ENCODE measurements around the gene COL6A2.
"Not testable (repeated sequence)": the region's sequence is repeated elsewhere in the genome, so short reads cannot be mapped to it uniquely, and the experiment has no call there.

COL6A2 gene

DNA sequence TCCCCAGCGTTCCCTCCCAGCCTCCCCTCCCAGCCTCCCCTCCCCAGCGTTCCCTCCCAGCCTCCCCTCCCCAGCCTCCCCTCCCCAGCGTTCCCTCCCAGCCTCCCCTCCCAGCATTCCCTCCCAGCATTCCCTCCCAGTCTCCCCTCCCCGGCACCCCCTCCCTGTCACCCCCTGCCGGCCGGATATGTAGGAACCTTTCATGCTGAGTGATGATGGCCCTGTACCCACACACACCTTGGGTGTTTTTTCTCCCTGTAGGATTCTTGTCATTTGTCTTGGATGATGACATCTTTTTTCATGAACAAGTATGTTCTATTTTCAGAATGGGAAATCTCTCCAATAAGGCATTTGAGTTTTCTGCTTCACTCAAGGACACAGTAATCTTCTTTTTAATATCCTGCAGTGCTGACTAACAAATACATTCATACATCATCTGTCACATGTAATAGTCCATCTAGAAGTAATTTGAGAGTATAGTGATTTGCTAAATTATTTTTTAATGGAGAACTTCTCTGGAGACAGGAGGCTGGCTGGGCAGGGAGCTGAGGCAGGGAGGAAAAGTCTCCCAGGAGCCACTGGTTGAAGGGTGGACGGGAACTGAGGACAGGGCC, 38.0 kb downstream of the COL6A2 start:
- peaks cover 5% of the 10 kb centered on the region in 2 donors for H3K27me3 ChIP-seq (ENCODE audit: control insufficient read depth in 2 of 2, insufficient read depth in 2 of 2, low read length in 2 of 2)
- H3K27ac ChIP-seq (ENCODE audit: low read depth in 2 of 2, low read length in 2 of 2), result no peak overlapping the region
- H3K9ac ChIP-seq (ENCODE audit: low read depth in 1 of 2, low read length in 2 of 2), result no peak overlapping the region
- H3K9me3 ChIP-seq (ENCODE audit: control insufficient read depth in 2 of 2, low read length in 2 of 2), result no peaks in the 10 kb centered on the region
- H3K4me1 ChIP-seq (ENCODE audit: control insufficient read depth in 2 of 2, insufficient read depth in 2 of 2, low read length in 2 of 2), result no peaks in the 10 kb centered on the region
- H3K36me3 ChIP-seq (ENCODE audit: control insufficient read depth in 2 of 2, insufficient read depth in 2 of 2, low read length in 2 of 2), result no peaks in the 10 kb centered on the region
- no peak overlapping the region for H3K4me3 ChIP-seq (ENCODE audit: low read length in 2 of 2)

DNA sequence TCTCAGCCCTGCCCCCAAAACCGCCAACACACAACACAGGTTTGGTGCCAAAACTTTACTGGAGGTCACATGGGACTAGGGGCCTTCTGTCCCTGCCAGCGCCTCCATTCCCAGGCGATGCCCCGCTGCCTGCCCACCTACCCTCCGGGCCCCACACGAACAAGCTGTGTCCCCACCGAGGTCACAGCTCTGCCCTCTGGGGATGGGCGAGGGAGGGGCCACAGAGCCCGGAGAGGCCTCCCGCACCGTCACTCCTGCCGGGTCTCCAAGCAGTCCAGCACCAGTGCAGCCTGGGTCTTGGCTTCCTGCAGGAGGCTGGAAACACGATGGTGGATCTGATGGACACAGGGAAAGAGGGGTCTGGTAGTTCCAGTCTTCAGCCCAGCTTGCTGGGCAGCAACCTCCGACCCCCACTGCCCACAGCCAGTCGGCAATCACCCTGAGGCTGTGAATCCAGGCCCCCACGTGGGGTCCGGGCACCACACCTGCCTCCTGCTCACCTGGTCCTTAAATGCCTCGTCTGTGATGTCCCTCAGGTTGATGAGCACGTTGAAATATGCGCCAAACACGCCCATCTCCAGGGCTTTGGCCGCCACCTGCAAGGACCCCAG, 38.9 kb downstream of the COL6A2 start:
- Histone ChIP-seq H3K4me3 (ENCODE audit: low read length in 2 of 2) (no peak overlapping the region), H3K27ac (ENCODE audit: low read depth in 2 of 2, low read length in 2 of 2) (no peak overlapping the region)

DNA sequence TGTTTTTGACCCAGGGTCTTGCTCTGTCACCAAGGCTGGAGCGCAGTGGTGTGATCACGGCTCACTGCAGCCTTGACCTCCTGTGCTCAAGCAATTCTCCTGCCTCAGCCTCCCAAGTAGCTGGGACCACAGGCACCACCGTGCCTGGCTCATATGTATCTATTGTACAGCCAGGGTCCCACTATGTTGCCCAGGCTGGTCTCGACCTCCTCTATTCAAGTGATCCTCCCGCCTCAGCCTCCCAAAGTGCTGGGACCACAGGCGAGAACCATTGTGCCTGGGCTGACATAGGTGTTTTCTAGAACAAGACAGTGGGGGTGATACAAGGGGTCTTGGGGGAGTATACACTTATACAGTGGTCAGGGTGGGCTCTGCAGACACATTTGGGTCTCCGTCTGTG, 40.0 kb downstream of the COL6A2 start:
- H3K27ac ChIP-seq (ENCODE audit: low read depth in 2 of 2, low read length in 2 of 2), result no peak overlapping the region
- H3K9ac ChIP-seq (ENCODE audit: low read depth in 1 of 2, low read length in 2 of 2), result no peak overlapping the region
- H3K36me3 ChIP-seq (ENCODE audit: control insufficient read depth in 2 of 2, insufficient read depth in 2 of 2, low read length in 2 of 2), result no peaks in the 10 kb centered on the region
- H3K9me3 ChIP-seq (ENCODE audit: control insufficient read depth in 2 of 2, low read length in 2 of 2), result no peaks in the 10 kb centered on the region
- no peaks in the 10 kb centered on the region for H3K4me1 ChIP-seq (ENCODE audit: control insufficient read depth in 2 of 2, insufficient read depth in 2 of 2, low read length in 2 of 2)
- H3K27me3 ChIP-seq (ENCODE audit: control insufficient read depth in 2 of 2, insufficient read depth in 2 of 2, low read length in 2 of 2), result peaks cover 5% of the 10 kb centered on the region in 2 donors
- no peak overlapping the region for H3K4me3 ChIP-seq (ENCODE audit: low read length in 2 of 2)

More for the DNA sequence above, 38.9 kb downstream of the COL6A2 start:
- no peak overlapping the region for H3K9ac ChIP-seq (ENCODE audit: low read depth in 1 of 2, low read length in 2 of 2)
- no peaks in the 10 kb centered on the region for H3K9me3 ChIP-seq (ENCODE audit: control insufficient read depth in 2 of 2, low read length in 2 of 2)
- no peaks in the 10 kb centered on the region for H3K36me3 ChIP-seq (ENCODE audit: control insufficient read depth in 2 of 2, insufficient read depth in 2 of 2, low read length in 2 of 2)
- no peaks in the 10 kb centered on the region for H3K4me1 ChIP-seq (ENCODE audit: control insufficient read depth in 2 of 2, insufficient read depth in 2 of 2, low read length in 2 of 2)
- peaks cover 5% of the 10 kb centered on the region in 2 donors for H3K27me3 ChIP-seq (ENCODE audit: control insufficient read depth in 2 of 2, insufficient read depth in 2 of 2, low read length in 2 of 2)

DNA sequence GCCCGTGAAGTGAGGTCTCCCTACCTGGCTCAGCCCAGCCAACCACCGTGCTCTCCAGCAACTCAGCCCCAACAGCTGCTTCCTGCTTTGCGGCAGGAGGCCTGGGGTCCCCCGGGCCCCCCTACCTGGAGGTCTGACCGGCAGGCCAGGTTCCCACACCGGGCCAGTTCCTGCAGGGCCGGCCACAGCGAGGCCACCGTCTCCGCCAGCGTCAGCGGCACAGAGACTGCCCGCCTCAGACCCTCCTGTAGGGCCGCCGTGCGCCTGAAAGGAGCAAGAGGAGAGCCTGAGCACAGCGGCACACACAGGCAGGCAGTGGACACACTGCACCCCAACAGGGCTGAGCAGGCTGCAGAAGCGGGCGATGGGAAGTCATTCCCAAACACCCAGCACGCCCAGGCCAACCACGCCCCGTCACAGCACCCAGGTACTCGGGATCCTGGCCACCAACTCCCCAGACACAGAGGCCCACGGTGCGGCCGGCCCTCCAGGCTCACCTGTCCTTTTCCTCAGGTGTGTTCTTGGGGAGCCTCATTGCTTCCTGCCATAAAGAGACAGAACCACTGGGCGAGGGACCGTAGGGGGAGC, 40.6 kb downstream of the COL6A2 start:
- Histone ChIP-seq H3K4me3 (ENCODE audit: low read length in 2 of 2) (no peak overlapping the region), H3K36me3 (ENCODE audit: control insufficient read depth in 2 of 2, insufficient read depth in 2 of 2, low read length in 2 of 2) (no peaks in the 10 kb centered on the region), H3K27me3 (ENCODE audit: control insufficient read depth in 2 of 2, insufficient read depth in 2 of 2, low read length in 2 of 2) (peaks cover 5% of the 10 kb centered on the region in 2 donors), H3K9ac (ENCODE audit: low read depth in 1 of 2, low read length in 2 of 2) (no peak overlapping the region), H3K9me3 (ENCODE audit: control insufficient read depth in 2 of 2, low read length in 2 of 2) (no peaks in the 10 kb centered on the region), H3K4me1 (ENCODE audit: control insufficient read depth in 2 of 2, insufficient read depth in 2 of 2, low read length in 2 of 2) (peaks cover 0 to under 1% of the 10 kb centered on the region in 2 donors), H3K27ac (ENCODE audit: low read depth in 2 of 2, low read length in 2 of 2) (no peak overlapping the region)

DNA sequence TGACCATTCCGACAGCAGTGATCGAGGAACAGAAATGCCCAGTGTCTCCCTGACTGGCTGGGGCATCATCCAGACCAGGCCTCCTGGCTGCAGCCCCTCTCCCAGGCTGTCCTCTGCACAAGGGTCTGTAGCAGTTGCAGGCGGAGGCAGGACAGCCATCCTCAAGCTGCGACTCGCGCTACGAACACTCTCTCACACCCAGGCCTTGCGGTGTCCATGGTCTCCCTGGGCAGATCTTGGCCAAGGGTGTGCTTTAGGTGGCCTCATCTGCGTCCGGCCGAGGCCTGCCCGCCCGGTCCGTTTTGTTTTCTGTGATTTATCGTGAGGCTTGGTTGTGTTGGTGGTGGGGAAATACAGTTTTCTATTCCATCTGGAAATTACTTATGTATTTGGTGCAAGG, 41.8 kb downstream of the COL6A2 start:
- Histone ChIP-seq H3K4me1 (ENCODE audit: control insufficient read depth in 2 of 2, insufficient read depth in 2 of 2, low read length in 2 of 2) (peaks cover 4 to 5% of the 10 kb centered on the region in 2 donors), H3K36me3 (ENCODE audit: control insufficient read depth in 2 of 2, insufficient read depth in 2 of 2, low read length in 2 of 2) (no peaks in the 10 kb centered on the region), H3K27ac (ENCODE audit: low read depth in 2 of 2, low read length in 2 of 2) (no peak overlapping the region), H3K4me3 (ENCODE audit: low read length in 2 of 2) (no peak overlapping the region), H3K27me3 (ENCODE audit: control insufficient read depth in 2 of 2, insufficient read depth in 2 of 2, low read length in 2 of 2) (peaks cover 5% of the 10 kb centered on the region in 2 donors), H3K9ac (ENCODE audit: low read depth in 1 of 2, low read length in 2 of 2) (no peak overlapping the region), H3K9me3 (ENCODE audit: control insufficient read depth in 2 of 2, low read length in 2 of 2) (no peaks in the 10 kb centered on the region)

DNA sequence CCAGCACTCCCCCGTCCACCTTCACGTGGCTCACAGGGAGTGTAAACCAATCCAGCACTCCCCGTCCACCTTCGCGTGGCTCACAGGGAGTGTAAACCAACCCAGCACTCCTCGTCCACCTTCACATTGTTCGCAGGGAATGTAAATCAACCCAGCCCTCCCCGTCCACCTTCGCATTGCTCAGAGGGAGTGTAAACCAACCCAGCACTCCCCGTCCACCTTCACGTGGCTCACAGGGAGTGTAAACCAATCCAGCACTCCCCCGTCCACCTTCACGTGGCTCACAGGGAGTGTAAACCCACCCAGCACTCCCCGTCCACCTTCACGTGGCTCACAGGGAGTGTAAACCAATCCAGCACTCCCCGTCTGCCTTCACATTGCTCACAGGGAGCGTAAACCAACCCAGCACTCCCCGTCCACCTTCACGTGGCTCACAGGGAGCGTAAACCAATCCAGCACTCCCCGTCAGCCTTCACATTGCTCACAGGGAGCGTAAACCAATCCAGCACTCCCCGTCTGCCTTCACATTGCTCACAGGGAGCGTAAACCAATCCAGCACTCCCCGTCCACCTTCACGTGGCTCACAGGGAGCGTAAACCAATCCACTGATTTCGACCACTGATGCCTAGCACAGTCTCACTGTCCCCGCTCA, 42.6 kb downstream of the COL6A2 start:
- not testable (repeated sequence) for H3K9me3 ChIP-seq (ENCODE audit: control insufficient read depth in 2 of 2, low read length in 2 of 2); H3K27ac ChIP-seq (ENCODE audit: low read depth in 2 of 2, low read length in 2 of 2); H3K4me1 ChIP-seq (ENCODE audit: control insufficient read depth in 2 of 2, insufficient read depth in 2 of 2, low read length in 2 of 2); H3K36me3 ChIP-seq (ENCODE audit: control insufficient read depth in 2 of 2, insufficient read depth in 2 of 2, low read length in 2 of 2); H3K27me3 ChIP-seq (ENCODE audit: control insufficient read depth in 2 of 2, insufficient read depth in 2 of 2, low read length in 2 of 2); H3K4me3 ChIP-seq (ENCODE audit: low read length in 2 of 2); H3K9ac ChIP-seq (ENCODE audit: low read depth in 1 of 2, low read length in 2 of 2)

DNA sequence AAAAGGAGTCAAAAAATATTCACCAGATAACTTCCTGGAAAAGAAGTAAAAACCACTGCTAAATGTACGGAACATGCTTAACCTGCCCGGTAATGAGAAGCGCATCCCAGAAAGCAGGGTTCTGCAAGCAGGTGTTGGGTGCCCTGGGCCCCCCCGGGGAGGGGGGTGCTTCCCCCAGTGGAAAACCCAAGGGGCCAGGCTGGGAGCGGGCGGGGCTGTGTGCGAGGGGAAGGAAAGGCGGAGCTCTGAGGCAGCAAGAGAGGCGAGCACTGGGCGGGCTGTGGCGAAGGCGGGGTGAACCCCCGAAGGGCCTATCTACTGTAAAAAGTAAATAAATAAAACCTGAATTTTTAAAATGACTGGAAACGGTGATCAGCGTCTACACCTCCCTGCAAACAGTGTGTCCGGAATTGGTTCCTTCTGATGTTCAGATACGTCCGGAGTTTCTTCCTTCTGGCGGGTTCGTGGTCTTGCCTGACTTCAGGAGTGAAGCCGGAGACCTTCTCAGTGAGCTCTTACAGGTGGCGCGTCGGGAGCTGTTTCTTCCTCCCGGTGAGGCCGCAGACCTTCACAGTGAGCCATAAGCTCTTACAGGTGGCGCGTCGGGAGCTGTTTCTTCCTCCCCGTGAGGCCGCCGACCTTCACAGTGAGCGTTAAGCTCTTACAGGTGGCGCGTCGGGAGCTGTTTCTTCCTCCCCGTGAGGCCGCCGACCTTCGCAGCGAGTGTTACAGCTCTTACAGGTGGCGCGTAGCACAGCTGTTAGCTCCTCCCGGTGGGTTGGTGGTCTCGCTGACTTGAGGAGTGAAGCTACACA, 44.1 kb downstream of the COL6A2 start:
- no peak overlapping the region for H3K9ac ChIP-seq (ENCODE audit: low read depth in 1 of 2, low read length in 2 of 2)
- no peak overlapping the region for H3K4me3 ChIP-seq (ENCODE audit: low read length in 2 of 2)
- H3K9me3 ChIP-seq (ENCODE audit: control insufficient read depth in 2 of 2, low read length in 2 of 2), result no peaks in the 10 kb centered on the region
- H3K4me1 ChIP-seq (ENCODE audit: control insufficient read depth in 2 of 2, insufficient read depth in 2 of 2, low read length in 2 of 2), result peaks cover 4 to 5% of the 10 kb centered on the region in 2 donors
- H3K27me3 ChIP-seq (ENCODE audit: control insufficient read depth in 2 of 2, insufficient read depth in 2 of 2, low read length in 2 of 2), result peaks cover 0 to 5% of the 10 kb centered on the region in 2 donors
- H3K27ac ChIP-seq (ENCODE audit: low read depth in 2 of 2, low read length in 2 of 2), result no peak overlapping the region
- H3K36me3 ChIP-seq (ENCODE audit: control insufficient read depth in 2 of 2, insufficient read depth in 2 of 2, low read length in 2 of 2), result no peaks in the 10 kb centered on the region

DNA sequence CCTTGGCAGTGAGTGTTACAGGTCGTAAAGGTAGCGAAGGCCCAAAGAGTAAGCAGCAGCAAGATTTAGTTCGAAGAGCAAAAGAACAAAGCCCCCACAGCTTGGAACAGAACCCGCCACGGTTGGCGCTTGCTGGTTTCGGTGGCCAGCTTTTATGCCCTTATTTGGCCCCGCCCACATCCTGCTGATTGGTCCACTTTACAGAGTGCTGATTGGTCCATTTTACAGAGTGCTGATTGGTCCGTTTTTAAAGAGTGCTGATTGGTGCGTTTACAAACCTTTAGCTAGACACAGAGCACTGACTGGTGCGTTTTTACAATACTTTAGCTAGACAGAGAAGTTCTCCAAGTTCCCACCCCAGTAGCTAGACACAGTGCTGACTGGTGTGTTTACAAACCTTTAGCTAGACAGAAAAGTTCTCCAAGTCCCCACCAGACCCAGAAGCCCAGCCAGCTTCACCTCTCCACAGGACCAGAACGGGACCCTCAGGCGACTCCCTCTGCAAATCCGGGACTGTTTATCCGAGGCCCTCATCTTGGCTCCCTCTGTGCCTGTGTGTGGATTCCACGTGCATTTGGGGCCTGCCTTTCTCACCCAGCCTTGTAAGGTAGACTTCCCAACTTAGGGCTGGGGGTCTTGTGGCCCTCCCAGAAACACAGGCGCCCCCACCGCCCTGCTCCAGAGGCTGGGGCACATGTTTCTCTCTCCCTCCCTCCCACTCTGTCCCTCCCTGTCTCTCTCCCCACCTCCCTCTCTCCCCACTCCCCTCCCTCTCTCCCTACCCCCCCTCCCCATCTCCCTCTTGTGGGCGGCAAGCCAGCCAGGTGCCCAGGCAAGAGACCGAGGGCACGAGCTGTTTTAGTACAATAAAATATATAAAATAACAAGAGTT, 44.9 kb downstream of the COL6A2 start:
- Histone ChIP-seq H3K4me3 (ENCODE audit: low read length in 2 of 2) (no peak overlapping the region), H3K27ac (ENCODE audit: low read depth in 2 of 2, low read length in 2 of 2) (no peak overlapping the region), H3K36me3 (ENCODE audit: control insufficient read depth in 2 of 2, insufficient read depth in 2 of 2, low read length in 2 of 2) (no peaks in the 10 kb centered on the region), H3K9ac (ENCODE audit: low read depth in 1 of 2, low read length in 2 of 2) (no peak overlapping the region), H3K9me3 (ENCODE audit: control insufficient read depth in 2 of 2, low read length in 2 of 2) (no peaks in the 10 kb centered on the region), H3K27me3 (ENCODE audit: control insufficient read depth in 2 of 2, insufficient read depth in 2 of 2, low read length in 2 of 2) (peaks cover 0 to 5% of the 10 kb centered on the region in 2 donors), H3K4me1 (ENCODE audit: control insufficient read depth in 2 of 2, insufficient read depth in 2 of 2, low read length in 2 of 2) (peaks cover 4 to 5% of the 10 kb centered on the region in 2 donors)

DNA sequence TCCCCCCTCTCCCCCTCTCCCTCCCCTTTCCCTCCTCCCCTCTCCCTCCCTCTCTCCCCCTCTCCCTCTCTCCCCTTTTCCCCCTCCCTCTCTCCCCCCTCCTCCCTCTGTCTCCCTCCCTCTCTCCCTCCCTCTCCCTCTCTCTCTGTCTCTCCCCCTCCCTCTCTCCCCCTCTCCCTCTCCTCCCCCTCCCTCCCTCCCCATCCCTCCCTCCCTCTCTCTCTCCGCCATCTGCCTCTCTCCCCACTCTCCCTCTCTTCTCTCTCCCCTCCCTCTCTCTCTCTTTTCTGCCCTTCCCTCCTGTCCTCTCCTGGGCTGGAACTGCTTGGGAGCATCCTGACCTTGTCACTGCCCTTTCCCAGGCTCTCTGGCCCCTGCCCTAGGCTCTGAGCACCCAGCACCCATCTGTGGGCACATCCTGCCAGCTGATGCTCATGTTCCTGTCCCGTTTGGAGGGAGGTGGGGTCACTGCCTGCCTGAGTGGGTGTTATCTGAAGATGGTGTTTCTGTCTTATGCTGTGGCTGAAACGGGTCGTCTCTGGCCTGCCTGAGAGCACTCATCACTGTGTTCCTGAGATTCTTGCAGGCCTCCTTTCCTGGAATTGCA, 46.7 kb downstream of the COL6A2 start:
- Histone ChIP-seq H3K36me3 (ENCODE audit: control insufficient read depth in 2 of 2, insufficient read depth in 2 of 2, low read length in 2 of 2) (no peaks in the 10 kb centered on the region), H3K4me1 (ENCODE audit: control insufficient read depth in 2 of 2, insufficient read depth in 2 of 2, low read length in 2 of 2) (peaks cover 4 to 5% of the 10 kb centered on the region in 2 donors), H3K4me3 (ENCODE audit: low read length in 2 of 2) (no peak overlapping the region), H3K9ac (ENCODE audit: low read depth in 1 of 2, low read length in 2 of 2) (no peak overlapping the region), H3K27me3 (ENCODE audit: control insufficient read depth in 2 of 2, insufficient read depth in 2 of 2, low read length in 2 of 2) (peaks cover 0 to 5% of the 10 kb centered on the region in 2 donors), H3K9me3 (ENCODE audit: control insufficient read depth in 2 of 2, low read length in 2 of 2) (no peaks in the 10 kb centered on the region), H3K27ac (ENCODE audit: low read depth in 2 of 2, low read length in 2 of 2) (no peak overlapping the region)
